Uterus (tissue), 2 donors: Measurements from ENCODE around the gene PTPN1.

Experiments used
- POLR2A ChIP-seq, 2 donors: fragments of 450-650 bp; IDR thresholded peaks; one replicate each; pipeline ENCODE4 v1.6.1; 2016; ENCODE audit warnings: antibody characterized with exemption in 2 of 2, mild to moderate bottlenecking in 1 of 2, moderate library complexity in 1 of 2
- TF ChIP-seq, protein P1 (sequence below), 4 experiments: fragments of 200-600 bp in 2 of 4; fragments of 450-650 bp in 2 of 4; sonication (generic) in 2 of 4; IDR thresholded peaks; one replicate each; pipeline ENCODE4 v1.5.1; 2016 to 2019; ENCODE audit warnings: antibody characterized with exemption in 4 of 4, mild to moderate bottlenecking in 2 of 4, moderate library complexity in 1 of 4

DNA sequence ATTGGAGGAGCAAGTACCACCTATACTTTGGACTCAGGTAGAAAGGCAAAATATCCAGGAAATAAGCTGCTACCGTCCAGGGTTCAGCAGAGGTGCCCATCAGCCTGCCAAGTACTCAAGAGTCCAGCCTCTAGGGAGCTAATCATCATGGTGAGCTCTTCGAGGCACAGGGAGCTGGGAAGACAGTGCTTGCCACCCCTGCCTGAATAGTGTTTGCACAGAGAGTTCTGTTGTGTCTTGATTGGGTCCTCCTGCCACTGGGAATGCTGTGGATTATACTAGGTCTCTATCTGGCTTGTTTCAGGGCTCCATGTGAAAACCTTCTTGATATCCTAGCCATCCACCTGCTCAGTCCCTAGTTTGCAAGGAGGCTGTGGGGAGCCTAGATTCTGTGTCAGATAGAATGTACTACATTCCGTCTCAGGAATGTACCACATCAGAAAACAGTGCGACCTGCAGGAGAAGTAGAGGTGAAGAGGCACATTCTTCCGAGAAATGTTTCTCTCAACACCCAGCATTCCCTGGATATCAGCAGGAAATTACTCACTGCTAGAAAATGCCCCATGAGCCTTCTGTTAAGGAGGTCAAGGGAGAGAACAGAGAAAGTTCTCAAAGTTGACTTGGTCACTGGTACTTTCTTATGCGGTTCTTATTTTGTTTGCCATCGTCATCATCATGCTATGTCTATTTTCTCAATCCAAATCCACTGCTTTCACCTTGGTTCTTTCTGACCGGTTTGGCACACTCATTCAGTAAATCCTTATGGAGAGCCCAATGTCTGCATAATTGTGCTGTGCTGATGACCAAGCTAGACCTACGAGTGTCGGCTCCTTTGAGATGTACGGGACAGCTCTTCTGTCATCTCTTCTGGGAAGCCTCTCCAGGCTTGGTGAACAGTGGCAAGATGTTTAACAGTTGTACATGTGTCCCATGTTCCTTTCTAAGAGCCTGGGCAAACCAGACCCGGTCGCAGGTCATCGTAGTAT is 30.7 kb downstream of the PTPN1 start:
- TF ChIP-seq, protein P1, sequence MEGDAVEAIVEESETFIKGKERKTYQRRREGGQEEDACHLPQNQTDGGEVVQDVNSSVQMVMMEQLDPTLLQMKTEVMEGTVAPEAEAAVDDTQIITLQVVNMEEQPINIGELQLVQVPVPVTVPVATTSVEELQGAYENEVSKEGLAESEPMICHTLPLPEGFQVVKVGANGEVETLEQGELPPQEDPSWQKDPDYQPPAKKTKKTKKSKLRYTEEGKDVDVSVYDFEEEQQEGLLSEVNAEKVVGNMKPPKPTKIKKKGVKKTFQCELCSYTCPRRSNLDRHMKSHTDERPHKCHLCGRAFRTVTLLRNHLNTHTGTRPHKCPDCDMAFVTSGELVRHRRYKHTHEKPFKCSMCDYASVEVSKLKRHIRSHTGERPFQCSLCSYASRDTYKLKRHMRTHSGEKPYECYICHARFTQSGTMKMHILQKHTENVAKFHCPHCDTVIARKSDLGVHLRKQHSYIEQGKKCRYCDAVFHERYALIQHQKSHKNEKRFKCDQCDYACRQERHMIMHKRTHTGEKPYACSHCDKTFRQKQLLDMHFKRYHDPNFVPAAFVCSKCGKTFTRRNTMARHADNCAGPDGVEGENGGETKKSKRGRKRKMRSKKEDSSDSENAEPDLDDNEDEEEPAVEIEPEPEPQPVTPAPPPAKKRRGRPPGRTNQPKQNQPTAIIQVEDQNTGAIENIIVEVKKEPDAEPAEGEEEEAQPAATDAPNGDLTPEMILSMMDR (IDR thresholded peaks at IDR 0.05): no peak
- TF ChIP-seq POLR2A (IDR thresholded peaks at IDR 0.05): no peak
